Esophagus muscularis mucosa (tissue), 4 donors: ENCODE measurements around the gene NDUFS5.

Experiments
- CTCF ChIP-seq, 3 experiments: fragments of 200-600 bp in 2 of 3; fragments of 450-650 bp in 1 of 3; sonication (generic) in 2 of 3; IDR thresholded peaks; one replicate each; pipeline ENCODE4 v1.5.1; 2017 to 2019; ENCODE audit warnings: antibody characterized with exemption in 3 of 3, mild to moderate bottlenecking in 2 of 3, moderate library complexity in 1 of 3
- EP300 ChIP-seq: sonication (generic); formaldehyde crosslinking; IDR thresholded peaks from one replicate; pipeline ENCODE4 v1.6.1; 2017; ENCODE audit warnings: antibody characterized with exemption
- POLR2A ChIP-seq: fragments of 450-650 bp; IDR thresholded peaks from one replicate; pipeline ENCODE4 v1.6.1; 2017; ENCODE audit warnings: antibody characterized with exemption, moderate library complexity, mild to moderate bottlenecking, low read depth

- no peak for TF ChIP-seq CTCF (IDR thresholded peaks at IDR 0.05)
- no peak for TF ChIP-seq EP300
- TF ChIP-seq POLR2A = no peak
Observed at GRCh38 chr1:39017266-39017665, 8.9 kb upstream of the NDUFS5 start.
